Inferior parietal cortex (tissue), 1 donor: ENCODE results near the gene KCNG1.

Experiments used
- DNase-seq: peaks from one replicate; pipeline ENCODE4 v3.0.0-alpha.2; 2016; ENCODE audit errors: extremely low spot score

KCNG1 gene

DNA sequence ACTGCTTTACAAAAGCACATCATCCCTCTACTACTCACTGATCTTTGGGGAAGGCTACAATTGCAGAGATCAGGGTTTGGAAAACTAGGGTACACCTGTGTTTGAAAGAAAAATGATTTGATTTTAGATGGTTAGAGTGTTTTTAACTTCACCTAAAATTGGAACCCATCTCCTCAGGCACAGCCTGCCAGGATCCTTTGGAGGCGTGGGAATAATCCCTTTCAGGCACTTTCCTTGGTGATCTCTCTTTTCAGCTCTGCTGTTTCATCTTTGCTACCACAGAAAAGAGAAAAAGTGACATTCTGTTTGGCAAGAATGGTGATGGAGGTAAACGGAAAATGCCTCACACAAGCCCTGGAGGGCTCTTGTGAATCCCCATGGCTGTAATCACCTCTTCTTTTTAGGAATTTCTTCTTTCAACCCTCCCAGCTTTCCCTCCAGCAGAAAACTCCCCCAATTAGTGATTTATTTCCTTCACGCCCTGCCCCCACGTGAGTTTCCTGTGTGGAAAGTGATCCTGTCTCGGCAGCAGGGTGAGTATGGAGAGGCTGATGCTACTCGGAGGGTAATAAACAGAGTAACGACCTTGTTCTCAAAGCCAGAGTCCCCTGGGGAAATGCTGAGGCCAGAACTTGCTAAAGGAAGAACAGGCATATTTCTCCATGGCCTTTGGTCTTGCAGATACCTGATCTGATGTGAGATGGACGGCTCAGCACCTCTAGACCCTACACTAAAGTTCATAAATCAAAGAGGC is 9.2 kb downstream of the KCNG1 start:
- no peak for DNase-seq

DNA sequence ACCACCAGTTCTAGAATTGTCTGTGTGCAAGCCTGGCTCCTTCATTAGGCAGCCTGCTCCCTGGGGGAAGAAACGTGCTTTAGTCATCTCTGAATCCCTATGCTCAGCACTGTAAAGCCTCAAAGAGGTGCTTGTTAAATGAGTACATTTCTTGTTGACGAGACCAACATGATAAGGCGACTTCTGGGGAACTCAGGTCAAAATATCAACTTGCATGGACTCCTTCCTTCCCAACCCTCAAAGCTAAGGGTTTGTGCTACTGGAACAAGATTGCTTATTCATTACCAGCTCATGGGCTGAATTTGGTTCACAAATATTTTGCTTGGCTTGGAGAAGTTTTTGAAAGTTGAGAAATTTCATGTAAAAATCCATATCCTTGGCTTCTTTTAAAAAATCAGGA is 10.6 kb downstream of the KCNG1 start:
- no peak for DNase-seq

DNA sequence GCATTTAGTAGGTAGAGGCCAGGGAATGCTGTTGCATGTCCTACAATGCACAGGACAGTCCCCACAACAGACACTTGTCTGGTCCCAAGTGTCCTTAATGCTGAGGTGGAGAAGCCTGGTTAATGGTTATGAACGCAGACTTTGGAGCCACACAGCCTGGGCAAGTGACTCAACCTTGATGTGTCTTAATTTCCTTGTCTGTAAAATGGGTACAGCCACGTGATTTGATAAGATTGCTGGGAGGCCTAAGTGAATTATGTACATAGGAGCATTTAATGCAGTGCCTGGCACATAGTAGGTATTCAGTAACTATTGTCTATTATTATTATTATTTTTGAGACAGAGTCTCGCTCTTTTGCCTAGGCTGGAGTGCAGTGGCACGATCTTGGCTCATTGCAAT is 11.4 kb downstream of the KCNG1 start:
- no peak for DNase-seq

DNA sequence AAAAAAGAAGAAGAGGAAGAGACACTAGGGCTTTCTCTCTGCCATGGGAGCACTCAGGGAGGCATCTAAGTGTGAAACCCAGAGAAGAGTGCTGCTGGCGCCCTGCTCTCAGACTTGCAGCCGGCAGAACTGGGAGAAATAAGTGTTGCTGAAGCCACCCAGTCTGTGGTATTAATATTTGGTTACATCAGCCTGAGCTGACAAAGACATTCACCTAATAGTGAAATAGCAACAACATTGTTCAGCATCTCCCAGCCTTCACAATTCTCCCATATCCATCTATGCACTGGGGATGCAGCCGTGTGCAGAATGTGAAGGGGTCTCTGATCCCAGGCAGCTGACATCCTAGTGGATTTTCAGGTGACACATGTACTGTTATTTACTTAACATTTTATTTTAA is 12.0 kb downstream of the KCNG1 start:
- DNase-seq: no peak

DNA sequence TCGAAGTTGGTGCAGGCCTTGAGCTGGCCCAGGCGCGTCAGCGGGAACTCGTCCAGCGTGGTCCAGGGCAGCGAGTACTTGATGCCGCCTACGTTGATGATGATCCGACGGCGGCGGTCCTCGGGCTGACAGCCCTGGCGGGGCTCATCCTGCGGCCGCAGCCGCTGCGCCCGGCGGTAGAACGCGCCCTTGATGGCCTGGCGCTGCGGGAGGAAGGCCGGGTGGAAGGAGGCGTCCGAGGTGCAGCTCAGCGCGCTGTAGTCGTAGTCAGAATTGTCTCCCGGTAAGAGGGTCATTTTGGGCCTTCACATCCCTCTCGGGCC is 12.9 kb downstream of the KCNG1 start:
- no peak for DNase-seq

DNA sequence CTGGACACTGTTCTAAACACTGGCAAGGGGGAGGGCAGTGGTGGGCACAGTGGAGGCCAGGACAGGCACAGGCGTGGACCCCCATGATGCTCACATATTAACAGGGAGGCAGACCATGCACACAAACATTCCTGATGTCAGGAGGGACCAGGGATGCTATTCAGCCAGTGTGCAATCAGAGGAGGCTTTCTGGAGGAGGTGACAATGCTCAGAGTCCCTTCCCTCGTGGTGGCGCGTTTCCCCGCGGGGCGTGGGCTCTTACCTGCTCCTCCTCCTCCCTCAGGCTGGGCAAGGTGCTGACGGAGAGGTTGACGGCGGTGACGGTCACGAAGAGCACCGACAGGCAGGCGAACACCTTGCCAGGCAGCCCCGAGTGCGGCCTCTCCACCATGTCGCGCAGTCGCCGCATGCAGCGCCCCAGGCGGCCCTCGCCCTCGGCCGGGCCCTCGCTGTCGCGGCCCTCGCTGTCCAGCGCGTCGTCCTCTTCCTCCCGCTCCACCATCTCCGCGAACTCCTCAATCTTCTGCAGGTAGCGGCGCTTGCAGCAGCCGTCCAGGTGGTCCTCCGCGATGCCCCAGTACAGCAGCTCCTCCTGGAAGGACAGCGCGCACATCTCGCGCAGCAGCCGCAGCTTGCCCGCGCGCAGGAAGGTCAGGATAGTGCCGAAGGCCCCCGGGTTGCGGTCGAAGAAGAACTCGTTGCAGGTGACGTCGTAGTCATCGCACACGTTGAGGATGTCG is 13.4 kb downstream of the KCNG1 start:
- no peak for DNase-seq

DNA sequence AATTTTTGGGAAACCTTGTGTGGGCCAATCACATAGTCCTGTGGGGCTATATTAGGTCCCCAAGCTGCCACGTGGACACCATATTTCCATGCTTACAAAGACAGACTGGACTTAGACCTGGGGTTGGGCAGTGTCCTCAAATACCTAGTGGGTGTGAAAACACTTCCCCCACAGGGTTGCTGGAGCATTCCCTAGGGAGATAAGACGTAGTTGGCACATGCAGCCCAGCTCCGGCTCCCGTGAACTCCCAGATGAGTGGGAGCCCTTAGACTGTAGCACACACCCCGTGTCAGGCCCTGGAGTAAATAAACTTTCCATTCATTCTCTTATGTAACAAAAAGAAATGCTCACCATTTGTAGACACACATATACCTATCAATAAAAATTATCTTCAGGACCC is 14.2 kb downstream of the KCNG1 start:
- DNase-seq: no peak

DNA sequence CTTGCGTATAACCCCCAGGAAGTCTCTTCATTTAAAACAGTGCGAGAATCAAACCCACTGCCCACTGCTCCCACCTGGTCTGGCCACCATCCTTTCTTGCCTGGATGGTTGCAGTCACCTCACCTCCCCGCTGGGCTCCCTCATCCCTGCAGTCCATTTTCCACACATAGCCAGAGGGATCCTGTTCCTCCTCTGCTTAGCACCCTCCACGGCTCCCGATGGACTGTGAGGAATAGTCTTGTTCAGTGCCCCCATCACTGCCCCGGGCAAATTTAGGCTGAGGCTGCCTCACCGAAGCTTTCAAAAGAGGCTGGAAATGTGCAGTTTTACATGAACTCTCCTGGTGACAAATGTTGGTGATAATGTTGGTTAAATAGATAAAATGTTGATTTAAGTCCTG is 17.7 kb downstream of the KCNG1 start:
- no peak for DNase-seq

DNA sequence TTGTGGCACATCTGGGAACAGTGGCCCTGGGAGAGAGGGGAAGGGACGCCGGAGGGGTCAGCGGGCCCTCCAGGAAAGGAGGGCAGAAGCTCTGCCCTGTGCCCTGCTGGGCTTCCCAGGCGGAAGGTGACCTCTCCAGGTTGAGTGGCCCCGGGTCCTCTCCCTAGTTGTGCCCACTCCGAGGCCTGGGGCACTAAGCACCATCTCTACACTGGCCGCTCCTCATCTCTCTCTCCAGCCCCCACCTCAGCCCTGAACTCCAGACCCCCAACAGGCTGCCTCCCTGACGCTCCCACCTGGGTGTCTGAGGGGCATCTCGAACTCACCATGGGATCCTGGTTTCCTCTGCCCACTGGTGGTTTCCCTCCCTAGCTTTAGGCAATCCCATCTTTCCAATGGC is 18.1 kb downstream of the KCNG1 start:
- DNase-seq: no peak

DNA sequence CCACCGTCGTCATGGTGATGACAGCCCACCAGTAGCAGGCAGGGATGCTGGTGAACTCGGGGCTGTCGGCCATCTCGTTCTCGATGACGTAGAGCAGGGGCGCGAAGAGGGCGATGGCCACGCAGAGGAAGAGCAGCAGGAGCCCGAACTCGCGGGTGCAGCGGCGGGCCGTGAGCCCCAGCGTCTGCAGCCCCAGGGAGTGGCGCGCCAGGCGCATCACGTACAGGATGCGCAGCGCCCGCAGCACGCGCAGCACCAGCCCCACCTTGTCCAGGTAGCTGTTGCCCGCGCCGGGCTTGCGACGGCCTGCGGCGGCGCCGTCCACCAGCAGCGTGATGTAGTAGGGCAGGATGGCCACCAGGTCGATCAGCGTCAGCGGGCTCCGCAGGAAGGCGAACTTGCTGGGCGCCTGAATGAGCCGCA is 18.6 kb downstream of the KCNG1 start:
- no peak for DNase-seq

DNA sequence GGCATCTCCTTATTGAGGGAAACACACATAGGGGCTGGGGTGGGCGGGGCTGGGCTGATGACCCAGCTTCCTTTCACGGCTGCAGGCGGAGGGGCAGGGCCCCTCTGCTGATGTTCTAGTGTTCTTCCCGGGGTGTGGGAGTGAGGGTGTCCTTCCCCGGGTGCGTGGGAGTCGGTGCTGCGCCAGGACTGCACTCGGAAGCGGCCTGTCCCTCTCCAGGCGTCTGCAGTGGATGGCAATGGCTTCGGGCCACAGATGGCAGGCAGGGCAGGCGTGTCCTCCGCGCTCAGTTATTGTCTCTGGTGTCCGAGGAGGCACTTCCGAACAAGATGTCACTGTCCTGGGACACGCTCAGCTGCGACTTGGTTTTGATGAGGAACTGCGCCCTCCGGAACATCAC is 19.2 kb downstream of the KCNG1 start:
- no peak for DNase-seq

DNA sequence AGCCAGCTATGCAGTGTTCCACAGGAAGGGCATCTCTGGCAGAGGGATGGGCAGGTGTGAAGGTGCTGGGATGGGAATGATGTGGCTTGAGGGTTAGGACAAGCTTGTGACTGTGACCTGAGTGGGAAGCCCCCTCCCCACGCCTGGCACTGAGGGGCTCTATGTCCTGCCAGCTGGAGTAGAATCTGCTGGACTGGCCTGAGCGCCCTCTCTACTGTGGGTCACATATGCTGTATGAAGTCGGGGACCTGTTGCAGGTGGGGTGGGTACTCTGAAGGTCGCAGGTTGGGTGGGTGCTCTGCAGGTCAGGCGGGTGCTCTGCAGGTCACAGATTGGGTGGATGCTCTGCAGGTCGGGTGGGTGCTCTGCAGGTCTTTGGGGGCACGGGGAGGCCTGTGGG is 20.3 kb downstream of the KCNG1 start:
- DNase-seq: no peak

DNA sequence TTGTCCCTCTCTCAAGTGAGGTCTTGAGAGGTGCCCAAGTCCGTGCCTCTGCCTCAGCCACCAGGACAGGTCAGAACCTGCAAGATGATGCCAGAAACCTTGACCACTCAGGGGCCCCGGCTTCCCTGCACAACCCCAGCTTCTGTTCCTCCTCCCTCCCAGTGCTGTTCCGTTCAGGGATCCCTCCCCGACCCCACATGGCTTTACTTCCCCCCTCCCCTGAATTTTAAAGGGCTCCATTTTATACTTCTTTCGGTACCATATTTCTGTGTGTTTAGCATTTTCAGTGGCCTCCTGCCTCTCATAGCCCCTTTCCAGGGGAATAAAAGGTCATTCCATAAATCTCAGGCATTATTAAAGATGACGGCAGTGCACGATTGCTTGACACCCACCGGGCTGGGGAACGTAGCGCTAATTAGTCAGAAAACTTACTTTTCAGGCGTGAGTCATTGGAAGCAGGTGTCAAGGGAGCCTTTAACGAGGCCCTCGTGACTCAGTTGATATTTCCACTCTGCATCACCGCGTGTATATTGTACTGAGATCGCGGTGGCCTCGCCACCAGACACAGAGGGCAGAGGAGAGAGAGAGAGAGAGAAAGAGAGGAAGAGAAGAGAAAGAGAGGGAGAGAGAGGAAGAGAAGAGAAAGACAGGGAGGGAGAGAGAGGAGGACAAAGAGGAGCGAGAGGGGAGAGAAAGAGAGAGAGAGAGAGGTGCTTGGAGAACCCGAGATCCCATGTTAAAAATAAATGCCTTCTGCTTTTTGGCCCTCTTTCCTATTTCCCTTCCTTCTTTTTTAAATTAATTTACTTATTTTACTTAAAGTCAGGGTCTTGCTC is 21.3 kb downstream of the KCNG1 start:
- no peak for DNase-seq

DNA sequence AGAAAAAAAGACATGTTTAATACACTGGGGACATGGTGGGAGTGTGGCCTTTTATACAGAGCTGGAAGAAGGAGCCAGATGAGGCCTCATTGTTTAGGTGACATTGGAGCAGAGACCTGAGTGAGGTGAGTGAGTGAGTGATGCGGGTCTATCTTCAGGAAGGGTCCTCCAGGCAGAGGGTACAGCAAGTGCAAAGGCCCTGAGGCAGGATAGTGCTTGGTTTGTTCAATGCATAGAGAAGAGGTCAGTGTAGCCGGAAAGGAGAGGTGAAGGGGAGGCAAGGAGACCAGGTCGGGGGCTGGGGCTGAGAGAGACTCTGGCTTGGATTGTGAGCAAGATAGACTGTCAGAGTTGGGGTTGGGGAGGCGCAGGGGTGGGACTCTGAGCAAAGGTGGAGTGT is 23.6 kb downstream of the KCNG1 start:
- DNase-seq: no peak

DNA sequence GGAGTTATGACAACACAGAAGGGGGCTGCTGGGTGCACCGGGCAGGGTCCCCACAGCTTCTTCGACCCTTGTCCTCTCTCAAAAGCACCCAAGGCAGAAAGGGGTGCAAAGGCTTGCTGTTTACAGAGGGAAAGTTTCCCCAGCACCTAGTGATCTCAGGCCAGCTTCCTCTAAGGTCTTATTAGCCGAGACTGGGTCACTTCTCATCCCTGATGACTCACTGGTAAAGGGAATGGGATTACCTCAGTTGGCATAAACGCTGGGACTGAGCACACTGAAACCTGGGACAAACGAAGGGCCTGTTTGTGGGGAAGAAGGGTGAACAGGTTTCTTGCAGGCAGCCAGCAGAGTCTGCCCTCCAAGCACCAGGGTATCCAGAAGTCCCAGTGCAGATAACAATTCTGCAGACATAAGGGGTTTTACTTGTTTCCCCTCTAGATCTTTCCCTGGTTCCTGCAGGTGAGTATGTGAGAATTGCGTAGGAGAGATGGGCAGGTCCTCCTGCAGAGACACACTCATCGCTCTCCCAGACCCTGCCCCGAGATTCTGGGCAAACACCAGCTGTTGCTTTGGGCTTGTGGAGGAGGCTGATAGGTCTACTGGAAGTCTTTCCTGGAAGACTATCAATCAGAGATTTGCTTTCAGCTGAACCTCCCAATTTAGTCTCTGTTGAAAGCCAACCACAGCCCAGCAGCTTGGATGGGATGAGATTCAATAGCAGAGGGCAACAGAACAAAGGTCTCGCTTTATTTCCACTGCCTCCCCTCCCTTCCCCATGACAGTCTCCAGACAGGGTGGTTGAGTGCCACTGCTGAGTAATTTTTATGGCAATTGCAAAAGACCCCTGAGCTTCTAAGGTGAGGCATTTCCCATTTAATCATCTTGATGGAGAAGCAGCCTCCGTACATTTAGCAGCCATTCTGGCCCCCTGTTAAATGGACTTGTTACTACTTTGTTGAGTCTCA is 25.7 kb downstream of the KCNG1 start:
- DNase-seq: no peak

DNA sequence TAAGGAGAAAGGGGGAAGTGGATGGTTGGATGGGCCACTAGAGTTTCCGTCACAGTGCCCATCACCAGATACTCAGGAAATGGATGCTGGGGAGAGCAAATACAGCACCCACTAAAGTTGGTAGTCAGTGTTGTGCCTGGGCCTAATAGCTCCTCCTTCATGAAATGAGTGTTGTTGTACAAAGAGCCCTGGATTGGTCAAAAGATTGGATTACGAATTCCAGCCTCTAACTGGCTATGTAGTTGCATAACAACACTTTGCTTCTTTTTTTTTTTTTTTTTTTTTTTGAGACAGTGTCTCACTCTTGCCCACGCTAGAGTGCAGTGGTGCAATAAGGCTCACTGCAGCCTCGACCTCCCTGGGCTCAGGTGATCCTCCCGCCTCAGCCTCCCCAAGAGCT is 27.4 kb downstream of the KCNG1 start:
- no peak for DNase-seq

DNA sequence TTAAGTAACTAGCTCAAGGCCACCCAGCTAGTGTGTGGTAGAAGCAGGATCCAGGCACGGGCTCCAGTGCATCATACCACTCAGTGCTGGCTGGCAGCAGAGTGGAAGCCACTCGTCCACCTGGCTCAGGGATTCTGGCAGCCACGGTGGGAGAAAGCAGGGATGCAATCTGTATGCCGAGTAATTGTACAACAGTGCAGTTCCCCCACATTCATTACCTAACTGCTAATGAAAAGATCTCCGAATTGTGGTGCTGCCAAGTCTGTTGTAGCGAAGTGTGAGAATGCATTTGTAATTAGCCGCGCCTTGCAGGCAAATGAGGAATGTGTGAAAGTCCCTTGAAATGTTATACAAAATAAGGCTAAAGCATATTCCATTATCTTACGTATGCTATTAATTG is 29.0 kb downstream of the KCNG1 start:
- no peak for DNase-seq

DNA sequence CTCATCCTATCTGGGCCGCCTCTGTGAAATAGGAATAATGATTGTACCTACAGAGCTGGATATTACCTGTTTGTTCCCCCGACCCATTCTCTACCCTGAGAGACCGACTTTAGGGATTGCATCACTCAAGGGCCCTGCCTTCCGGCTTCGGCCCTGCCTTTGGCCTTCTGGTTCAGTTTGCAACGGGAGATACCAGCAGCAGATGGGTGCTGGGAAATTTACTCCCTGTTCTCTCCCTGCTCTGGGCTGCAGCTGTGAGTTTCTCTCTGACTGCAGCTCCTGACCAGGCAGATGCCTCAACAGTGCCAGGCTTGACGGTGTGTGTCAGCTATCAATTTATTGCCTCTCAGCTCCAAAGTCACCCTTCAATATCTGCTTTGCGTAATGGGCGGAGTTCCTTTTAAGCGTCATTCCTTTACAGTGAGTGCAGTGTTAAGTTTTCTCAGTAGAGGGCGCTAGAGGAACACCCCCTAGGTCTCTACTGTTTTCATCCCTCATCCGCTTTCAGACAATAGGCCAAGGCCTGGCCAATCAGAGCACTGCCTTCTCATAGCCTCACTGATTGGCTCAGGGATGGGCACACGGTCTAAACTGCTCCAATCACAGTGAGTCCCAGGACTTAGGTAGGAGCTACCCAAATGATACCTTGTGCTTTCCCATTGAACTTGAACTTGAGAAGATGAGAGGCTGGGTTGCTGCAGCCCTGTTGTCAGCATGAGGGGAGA is 30.0 kb downstream of the KCNG1 start:
- DNase-seq: peak; percentile 30

DNA sequence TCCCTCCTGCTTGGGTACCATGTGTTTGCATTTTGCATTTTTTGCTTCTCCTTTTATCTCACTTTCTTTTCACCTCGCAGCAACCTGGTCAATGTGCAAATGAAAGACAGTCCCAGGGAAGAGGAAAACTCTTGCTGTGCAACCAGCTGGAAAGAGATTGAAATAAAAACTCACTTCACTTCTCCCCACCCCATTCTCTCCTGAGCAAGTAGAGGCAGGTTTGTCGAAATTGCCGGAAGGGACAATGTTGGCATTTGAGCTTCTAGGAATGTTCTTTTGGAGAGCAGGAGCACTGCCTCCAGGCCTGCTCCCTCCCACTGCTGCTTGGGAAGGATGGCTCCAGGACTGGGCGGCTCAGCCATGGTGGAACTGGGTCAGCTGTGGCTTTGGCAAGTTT is 30.6 kb downstream of the KCNG1 start:
- DNase-seq: no peak

DNA sequence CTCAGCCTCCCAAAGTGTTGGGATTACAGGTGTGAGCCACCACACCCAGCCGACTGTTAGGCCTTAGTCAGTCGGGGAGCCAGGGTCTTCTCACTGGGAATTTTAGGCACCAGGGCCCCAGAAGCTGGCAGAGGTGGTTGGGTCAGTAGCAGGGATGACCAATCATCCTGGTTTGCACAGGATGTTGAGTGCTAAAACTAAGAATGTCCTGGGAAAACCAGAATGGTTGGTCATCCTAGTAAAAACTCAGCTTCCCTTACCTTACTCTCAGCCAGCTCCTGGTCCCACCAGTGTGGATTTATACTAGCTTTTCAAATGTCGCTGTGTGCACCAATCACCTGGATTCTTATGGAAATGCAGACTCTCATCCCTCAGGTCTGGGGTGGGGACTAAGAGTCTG is 31.8 kb downstream of the KCNG1 start:
- no peak for DNase-seq
